GM23248 (cell line): ENCODE measurements around the gene STK17B. TPM values are rescaled to one million over a fixed set of nuclear protein-coding genes. Genes with fewer than 3 reads are reported as not detected.

Experiments used
- DNase-seq: peaks from one replicate; pipeline ENCODE4 v3.0.0-alpha.2; 2015
- H2AFZ ChIP-seq: fragments of 200-600 bp; sonication (generic); 2 replicates; pipeline ENCODE4 v1.6.1; 2016; ENCODE audit warnings: antibody characterized with exemption
- H3F3A ChIP-seq: fragments of 200-600 bp; sonication (generic); 2 replicates; pipeline ENCODE4 v1.6.1; 2016; ENCODE audit warnings: mild to moderate bottlenecking, antibody characterized with exemption, mixed run types; ENCODE audit not compliant: insufficient read depth
- H3K27ac ChIP-seq: fragments of 200-600 bp; sonication (generic); 2 replicates; pipeline ENCODE4 v1.5.1; 2016; ENCODE audit warnings: mild to moderate bottlenecking
- H3K27me3 ChIP-seq: fragments of 200-600 bp; sonication (generic); replicated peaks from 2 replicates; pipeline ENCODE4 v1.6.1; 2016; ENCODE audit warnings: mild to moderate bottlenecking; ENCODE audit not compliant: insufficient read depth
- H3K36me3 ChIP-seq: fragments of 200-600 bp; sonication (generic); 2 replicates; pipeline ENCODE4 v1.6.1; 2016; ENCODE audit warnings: low read depth, mild to moderate bottlenecking
- H3K4me1 ChIP-seq: fragments of 200-600 bp; sonication (generic); 2 replicates; pipeline ENCODE4 v1.6.1; 2016; ENCODE audit warnings: mild to moderate bottlenecking; ENCODE audit not compliant: insufficient read depth
- H3K4me2 ChIP-seq: fragments of 200-600 bp; sonication (generic); one replicate; pipeline ENCODE4 v1.6.1; 2016; ENCODE audit warnings: mild to moderate bottlenecking; ENCODE audit not compliant: unreplicated experiment
- H3K4me3 ChIP-seq: fragments of 200-600 bp; sonication (generic); 2 replicates; pipeline ENCODE4 v1.5.1; 2016; ENCODE audit warnings: mild to moderate bottlenecking
- H3K79me2 ChIP-seq: fragments of 200-600 bp; sonication (generic); 2 replicates; pipeline ENCODE4 v1.6.1; 2016; ENCODE audit warnings: mild to moderate bottlenecking; ENCODE audit not compliant: insufficient read depth
- H3K9ac ChIP-seq: fragments of 200-600 bp; sonication (generic); 2 replicates; pipeline ENCODE4 v1.6.1; 2016; ENCODE audit warnings: mild to moderate bottlenecking
- H3K9me2 ChIP-seq: fragments of 200-600 bp; sonication (generic); 2 replicates; pipeline ENCODE4 v1.6.1; 2016; ENCODE audit warnings: mixed run types, mild to moderate bottlenecking, moderate library complexity; ENCODE audit not compliant: insufficient read depth
- H3K9me3 ChIP-seq: fragments of 200-600 bp; sonication (generic); one replicate; pipeline ENCODE4 v1.6.1; 2017; ENCODE audit warnings: low read depth
- H4K20me1 ChIP-seq: fragments of 200-600 bp; sonication (generic); 2 replicates; pipeline ENCODE4 v1.6.0; 2016; ENCODE audit not compliant: insufficient read depth
- EZH2 ChIP-seq: fragments of 200-600 bp; sonication (generic); IDR thresholded peaks from 2 replicates; pipeline ENCODE4 v1.6.1; 2018; ENCODE audit warnings: antibody characterized with exemption, mild to moderate bottlenecking; ENCODE audit not compliant: insufficient read depth, poor library complexity, severe bottlenecking
- EZH2phosphoT487 ChIP-seq: fragments of 200-600 bp; sonication (generic); IDR thresholded peaks from 2 replicates; pipeline ENCODE4 v1.6.1; 2018; ENCODE audit warnings: antibody characterized with exemption, moderate library complexity, mild to moderate bottlenecking, low read depth; ENCODE audit not compliant: insufficient read depth
- WGBS, 2 experiments: methylation state at CpG; one replicate each; pipeline ENCODE4 v1.1.6; 2015 to 2017; ENCODE audit warnings: low lambda C conversion rate in 2 of 2, low coverage in 1 of 2; ENCODE audit errors: missing lambda C conversion rate in 2 of 2; 5-methylcytosine and 5-hydroxymethylcytosine counted together
- in situ Hi-C: fragments of 300-500 bp; cut with MboI; formaldehyde crosslinking; loops from 2 replicates; pipeline ENCODE4 v1.15.0; 2020
- polyA plus RNA-seq: library from polyadenylated mRNA; unstranded; fragments of >200 nt; fragmentation: Nextera tagmentation; extraction: Ambion mirVana; gene quantifications from 2 replicates; pipeline ENCODE4 v1.2.1, GENCODE V29; 2016
- total RNA-seq: library from RNA; depleted of rRNA; stranded (reverse); fragments of >200 nt; shearing (Covaris generic); gene quantifications from 2 replicates; pipeline ENCODE4 v1.2.3, GENCODE V29; 2014; rRNA removed

Gene STK17B
- total RNA-seq (23.6 and 31.0 TPM in 2 replicates), polyA plus RNA-seq (13.1 and 13.7 TPM in 2 replicates)

DNA sequence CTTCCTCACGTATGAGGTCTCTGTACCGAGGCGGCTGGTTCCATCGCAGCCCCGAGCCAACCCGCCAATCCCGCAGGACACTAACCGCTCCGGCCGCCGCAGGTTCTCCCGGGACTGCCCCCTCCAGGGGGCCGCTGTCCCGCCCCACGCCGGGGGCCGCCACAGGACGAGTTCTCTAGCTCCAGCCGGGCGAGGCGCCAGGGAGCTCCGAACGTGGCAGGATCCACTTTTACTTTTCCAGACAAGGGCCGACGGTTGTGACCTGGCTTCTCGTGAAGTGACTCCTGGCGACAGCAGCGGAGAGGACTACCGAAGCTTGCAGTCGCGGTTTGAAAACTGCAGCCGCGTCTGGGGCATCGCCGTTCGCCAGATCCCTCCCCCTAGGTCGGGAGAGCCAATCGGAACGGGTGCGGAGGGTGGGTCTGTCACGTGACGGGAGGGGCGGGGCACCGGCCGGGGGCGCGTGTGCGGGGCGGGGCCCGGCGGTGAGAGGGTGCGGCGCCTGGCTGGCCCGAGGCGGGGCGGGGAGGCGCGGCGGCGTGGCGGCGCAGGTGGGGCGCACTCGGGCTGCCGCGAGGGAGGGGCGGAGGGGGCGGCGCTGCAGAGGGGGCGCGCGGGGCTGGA is at the start of gene STK17B:
STK17B (minus strand) TSS at position 331 of the 624 bp plus-strand sequence. CDS start 8,195 bp downstream, outside the sequence.
- peak within 1 kb of the TSS; percentile 86 for H2AFZ ChIP-seq
- H3K79me2 ChIP-seq, result peaks cover 43% of the 10 kb centered on the region
- H3K4me2 ChIP-seq, result peak within 1 kb of the TSS; percentile 94
- H4K20me1 ChIP-seq, result no peaks in the 10 kb centered on the region
- H3K4me1 ChIP-seq, result peaks cover 32% of the 10 kb centered on the region
- no peaks in the 10 kb centered on the region for H3K9me2 ChIP-seq
- WGBS, 2 experiments, result 0 to 1% methylated on average over 37 to 42 of the region's 72 CpGs
- DNase-seq, result peak; percentile 97
- no peaks in the 10 kb centered on the region for H3K27me3 ChIP-seq
- in situ Hi-C loops, result no loop called here
- H3F3A ChIP-seq, result peaks cover 26% of the 10 kb centered on the region
- peak within 1 kb of the TSS; percentile 89 for H3K9ac ChIP-seq
- peak within 1 kb of the TSS; percentile 97 for H3K4me3 ChIP-seq
- H3K36me3 ChIP-seq, result no peaks in the 10 kb centered on the region
- H3K9me3 ChIP-seq, result no peaks in the 10 kb centered on the region
- peak within 1 kb of the TSS; percentile 76 for H3K27ac ChIP-seq
- no peak for TF ChIP-seq EZH2phosphoT487
- no peak for TF ChIP-seq EZH2

DNA sequence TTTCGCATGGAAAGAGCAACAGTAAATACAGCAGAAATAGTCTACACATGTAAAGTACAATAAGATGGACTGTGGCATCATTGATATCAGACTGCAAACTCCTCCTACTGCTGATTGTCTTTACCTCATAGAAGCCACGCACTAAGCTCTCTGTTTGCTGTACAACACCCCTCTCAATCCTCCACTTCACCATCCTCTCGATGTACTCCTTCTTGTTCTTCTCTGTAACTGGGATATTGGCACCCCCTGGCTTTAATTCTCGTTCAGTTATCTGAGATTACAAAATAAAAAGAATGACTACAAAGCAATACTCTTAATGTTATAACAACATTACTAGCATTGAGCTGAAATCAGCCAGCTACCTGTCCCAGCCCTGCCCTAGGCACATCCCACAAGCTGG is 49.3 kb upstream of the STK17B start:
- no peak overlapping the region for H3K4me2 ChIP-seq
- H3K4me1 ChIP-seq, result peaks cover 10% of the 10 kb centered on the region
- no peak overlapping the region for H3K9ac ChIP-seq
- peaks cover 4% of the 10 kb centered on the region; the same call in 1 of the 2 replicates for H3K36me3 ChIP-seq
- no peaks in the 10 kb centered on the region for H3K27me3 ChIP-seq
- H2AFZ ChIP-seq, result no peak overlapping the region
- WGBS, 2 experiments, result 92 to 97% methylated on average over 4 of the region's 4 CpGs
- no peaks in the 10 kb centered on the region for H3K9me3 ChIP-seq
- in situ Hi-C loops, result no loop called here
- no peaks in the 10 kb centered on the region for H3K9me2 ChIP-seq
- H3K27ac ChIP-seq, result no peak overlapping the region
- no peak for DNase-seq
- no peak overlapping the region for H3K4me3 ChIP-seq
- no peak for TF ChIP-seq EZH2
- TF ChIP-seq EZH2phosphoT487, result no peak
- no peaks in the 10 kb centered on the region for H4K20me1 ChIP-seq
- no peaks in the 10 kb centered on the region for H3K79me2 ChIP-seq
- H3F3A ChIP-seq, result peaks cover 4% of the 10 kb centered on the region; the same call in 1 of the 2 replicates

DNA sequence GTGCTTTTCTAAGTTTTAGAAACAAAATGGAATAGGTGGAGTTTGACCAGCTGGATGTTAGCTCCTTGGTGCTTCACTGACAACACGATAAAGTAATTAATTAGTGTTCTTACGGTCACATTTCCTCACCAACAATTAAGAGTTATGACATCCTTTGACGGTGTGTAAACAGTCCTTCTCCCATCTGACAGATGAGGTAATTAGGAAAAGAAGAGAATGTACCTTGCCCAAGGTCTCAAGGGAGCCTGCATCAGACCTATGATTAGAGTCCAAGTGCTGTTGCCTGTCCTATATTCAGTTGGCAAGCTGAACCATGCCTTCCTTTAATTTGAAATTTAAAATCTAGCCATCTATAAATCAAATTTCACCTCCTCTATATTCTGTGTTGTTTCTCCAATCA is 48.3 kb upstream of the STK17B start:
- Histone ChIP-seq H3K9ac (no peak overlapping the region), H3K9me2 (no peaks in the 10 kb centered on the region), H3F3A (no peaks in the 10 kb centered on the region), H3K4me2 (no peak overlapping the region), H4K20me1 (no peaks in the 10 kb centered on the region), H3K27me3 (no peaks in the 10 kb centered on the region), H3K79me2 (no peaks in the 10 kb centered on the region), H3K27ac (no peak overlapping the region), H3K4me3 (no peak overlapping the region), H3K4me1 (peaks cover under 1% of the 10 kb centered on the region; the same call in 1 of the 2 replicates), H3K9me3 (no peaks in the 10 kb centered on the region), H2AFZ (no peak overlapping the region), H3K36me3 (peaks cover 4% of the 10 kb centered on the region; the same call in 1 of the 2 replicates)
- WGBS, 2 experiments, result 90% methylated on average over 3 of the region's 3 CpGs
- in situ Hi-C loops, result no loop called here
- no peak for DNase-seq
- TF ChIP-seq EZH2phosphoT487, result no peak
- no peak for TF ChIP-seq EZH2

DNA sequence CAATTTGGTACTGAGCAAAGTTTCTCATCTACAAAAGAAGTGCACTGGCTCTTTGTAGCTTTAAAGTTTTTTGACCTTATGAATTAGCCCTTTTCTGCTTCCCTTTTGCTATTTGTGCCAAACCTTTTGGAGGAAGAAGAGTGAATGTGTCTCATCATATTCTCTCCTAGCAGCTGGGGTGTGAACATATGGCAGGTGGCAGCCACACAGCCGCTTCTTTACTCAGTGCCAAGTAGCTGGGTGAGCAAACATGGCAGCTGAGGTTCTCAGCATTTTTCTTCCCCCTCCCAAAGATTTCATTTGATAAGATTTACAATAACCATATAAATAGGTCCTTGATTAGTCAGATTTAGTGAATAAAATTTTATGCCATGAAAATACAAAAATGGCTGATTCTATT is 46.7 kb upstream of the STK17B start:
- in situ Hi-C loops, result no loop called here
- peaks cover 4% of the 10 kb centered on the region; the same call in 1 of the 2 replicates for H3K36me3 ChIP-seq
- H3K9me3 ChIP-seq, result no peaks in the 10 kb centered on the region
- no peak for DNase-seq
- TF ChIP-seq EZH2 (no peak), EZH2phosphoT487 (no peak)
- H3K79me2 ChIP-seq, result no peaks in the 10 kb centered on the region
- no peak overlapping the region for H3K4me2 ChIP-seq
- no peaks in the 10 kb centered on the region for H4K20me1 ChIP-seq
- H2AFZ ChIP-seq, result no peak overlapping the region
- H3K27ac ChIP-seq, result no peak overlapping the region
- no peak overlapping the region for H3K9ac ChIP-seq
- no peaks in the 10 kb centered on the region for H3K9me2 ChIP-seq
- 100% methylated on average over 1 of the region's 1 CpG for WGBS, 2 experiments
- H3K27me3 ChIP-seq, result no peaks in the 10 kb centered on the region
- H3K4me3 ChIP-seq, result no peak overlapping the region
- H3K4me1 ChIP-seq, result no peaks in the 10 kb centered on the region
- H3F3A ChIP-seq, result no peaks in the 10 kb centered on the region
